Measurements from ENCODE around the gene DLGAP3. TPM values are rescaled to one million over a fixed set of nuclear protein-coding genes. Genes with fewer than 3 reads are reported as not detected.

Gene DLGAP3
- total and polyA plus RNA-seq, 2 of the 13 experiments (the other 11 are each of a cell fraction or from before 2014, with no cell fraction given): 0.03 to 0.04 TPM

GRCh38 chr1:34924759-34925555 lies 4.5 kb downstream of the DLGAP3 start (continued):
- TF ChIP-seq AHDC1 (CRISPR knock-in tag; IDR thresholded peaks at IDR 0.05; ENCODE audit: borderline replicate concordance) (peak; percentile 63; the same call in 1 of the 2 replicates), ZSCAN9 (CRISPR knock-in tag; IDR thresholded peaks at IDR 0.05; ENCODE audit: borderline replicate concordance) (peak; percentile 100), EHMT2 (IDR thresholded peaks at IDR 0.05; ENCODE audit: borderline replicate concordance, low read depth, low read length) (peak; percentile 100), BORCS8-MEF2B (CRISPR knock-in tag; IDR thresholded peaks at IDR 0.05) (peak; percentile 100), ZBTB34 (CRISPR knock-in tag; IDR thresholded peaks at IDR 0.05) (0 out of 2 replicates have a peak, but pooled peaks have one; percentile 40), NCOA2 (CRISPR knock-in tag; IDR thresholded peaks at IDR 0.05) (peak; percentile 89), DR1 (CRISPR knock-in tag; IDR thresholded peaks at IDR 0.05) (0 out of 2 replicates have a peak, but pooled peaks have one; percentile 32), HES4 (CRISPR knock-in tag; IDR thresholded peaks at IDR 0.05; ENCODE audit: borderline replicate concordance) (peak; percentile 100), RXRB (CRISPR knock-in tag; IDR thresholded peaks at IDR 0.05; ENCODE audit: borderline replicate concordance) (peak; percentile 92), ZNF34 (CRISPR knock-in tag; IDR thresholded peaks at IDR 0.05; ENCODE audit: borderline replicate concordance) (no peak), NR3C1 (CRISPR knock-in tag; IDR thresholded peaks at IDR 0.05) (peak; percentile 96)
- TF ChIP-seq, protein P1, sequence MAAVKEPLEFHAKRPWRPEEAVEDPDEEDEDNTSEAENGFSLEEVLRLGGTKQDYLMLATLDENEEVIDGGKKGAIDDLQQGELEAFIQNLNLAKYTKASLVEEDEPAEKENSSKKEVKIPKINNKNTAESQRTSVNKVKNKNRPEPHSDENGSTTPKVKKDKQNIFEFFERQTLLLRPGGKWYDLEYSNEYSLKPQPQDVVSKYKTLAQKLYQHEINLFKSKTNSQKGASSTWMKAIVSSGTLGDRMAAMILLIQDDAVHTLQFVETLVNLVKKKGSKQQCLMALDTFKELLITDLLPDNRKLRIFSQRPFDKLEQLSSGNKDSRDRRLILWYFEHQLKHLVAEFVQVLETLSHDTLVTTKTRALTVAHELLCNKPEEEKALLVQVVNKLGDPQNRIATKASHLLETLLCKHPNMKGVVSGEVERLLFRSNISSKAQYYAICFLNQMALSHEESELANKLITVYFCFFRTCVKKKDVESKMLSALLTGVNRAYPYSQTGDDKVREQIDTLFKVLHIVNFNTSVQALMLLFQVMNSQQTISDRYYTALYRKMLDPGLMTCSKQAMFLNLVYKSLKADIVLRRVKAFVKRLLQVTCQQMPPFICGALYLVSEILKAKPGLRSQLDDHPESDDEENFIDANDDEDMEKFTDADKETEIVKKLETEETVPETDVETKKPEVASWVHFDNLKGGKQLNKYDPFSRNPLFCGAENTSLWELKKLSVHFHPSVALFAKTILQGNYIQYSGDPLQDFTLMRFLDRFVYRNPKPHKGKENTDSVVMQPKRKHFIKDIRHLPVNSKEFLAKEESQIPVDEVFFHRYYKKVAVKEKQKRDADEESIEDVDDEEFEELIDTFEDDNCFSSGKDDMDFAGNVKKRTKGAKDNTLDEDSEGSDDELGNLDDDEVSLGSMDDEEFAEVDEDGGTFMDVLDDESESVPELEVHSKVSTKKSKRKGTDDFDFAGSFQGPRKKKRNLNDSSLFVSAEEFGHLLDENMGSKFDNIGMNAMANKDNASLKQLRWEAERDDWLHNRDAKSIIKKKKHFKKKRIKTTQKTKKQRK (IDR thresholded peaks at IDR 0.05; ENCODE audit: low read length): no peak
- TF ChIP-seq, protein P2, sequence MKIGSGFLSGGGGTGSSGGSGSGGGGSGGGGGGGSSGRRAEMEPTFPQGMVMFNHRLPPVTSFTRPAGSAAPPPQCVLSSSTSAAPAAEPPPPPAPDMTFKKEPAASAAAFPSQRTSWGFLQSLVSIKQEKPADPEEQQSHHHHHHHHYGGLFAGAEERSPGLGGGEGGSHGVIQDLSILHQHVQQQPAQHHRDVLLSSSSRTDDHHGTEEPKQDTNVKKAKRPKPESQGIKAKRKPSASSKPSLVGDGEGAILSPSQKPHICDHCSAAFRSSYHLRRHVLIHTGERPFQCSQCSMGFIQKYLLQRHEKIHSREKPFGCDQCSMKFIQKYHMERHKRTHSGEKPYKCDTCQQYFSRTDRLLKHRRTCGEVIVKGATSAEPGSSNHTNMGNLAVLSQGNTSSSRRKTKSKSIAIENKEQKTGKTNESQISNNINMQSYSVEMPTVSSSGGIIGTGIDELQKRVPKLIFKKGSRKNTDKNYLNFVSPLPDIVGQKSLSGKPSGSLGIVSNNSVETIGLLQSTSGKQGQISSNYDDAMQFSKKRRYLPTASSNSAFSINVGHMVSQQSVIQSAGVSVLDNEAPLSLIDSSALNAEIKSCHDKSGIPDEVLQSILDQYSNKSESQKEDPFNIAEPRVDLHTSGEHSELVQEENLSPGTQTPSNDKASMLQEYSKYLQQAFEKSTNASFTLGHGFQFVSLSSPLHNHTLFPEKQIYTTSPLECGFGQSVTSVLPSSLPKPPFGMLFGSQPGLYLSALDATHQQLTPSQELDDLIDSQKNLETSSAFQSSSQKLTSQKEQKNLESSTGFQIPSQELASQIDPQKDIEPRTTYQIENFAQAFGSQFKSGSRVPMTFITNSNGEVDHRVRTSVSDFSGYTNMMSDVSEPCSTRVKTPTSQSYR (CRISPR knock-in tag; IDR thresholded peaks at IDR 0.05; ENCODE audit: borderline replicate concordance): peak; percentile 88

All from HepG2 (cell line).